Anterior cingulate cortex (tissue), 58 donors: Measurements from ENCODE around the gene NSG2.

ENCODE experiments used
- DNase-seq, 58 donors: peaks; one replicate each; lab custom pipeline; 2025; lab: John Stamatoyannopoulos, UW

Gene NSG2

DNA sequence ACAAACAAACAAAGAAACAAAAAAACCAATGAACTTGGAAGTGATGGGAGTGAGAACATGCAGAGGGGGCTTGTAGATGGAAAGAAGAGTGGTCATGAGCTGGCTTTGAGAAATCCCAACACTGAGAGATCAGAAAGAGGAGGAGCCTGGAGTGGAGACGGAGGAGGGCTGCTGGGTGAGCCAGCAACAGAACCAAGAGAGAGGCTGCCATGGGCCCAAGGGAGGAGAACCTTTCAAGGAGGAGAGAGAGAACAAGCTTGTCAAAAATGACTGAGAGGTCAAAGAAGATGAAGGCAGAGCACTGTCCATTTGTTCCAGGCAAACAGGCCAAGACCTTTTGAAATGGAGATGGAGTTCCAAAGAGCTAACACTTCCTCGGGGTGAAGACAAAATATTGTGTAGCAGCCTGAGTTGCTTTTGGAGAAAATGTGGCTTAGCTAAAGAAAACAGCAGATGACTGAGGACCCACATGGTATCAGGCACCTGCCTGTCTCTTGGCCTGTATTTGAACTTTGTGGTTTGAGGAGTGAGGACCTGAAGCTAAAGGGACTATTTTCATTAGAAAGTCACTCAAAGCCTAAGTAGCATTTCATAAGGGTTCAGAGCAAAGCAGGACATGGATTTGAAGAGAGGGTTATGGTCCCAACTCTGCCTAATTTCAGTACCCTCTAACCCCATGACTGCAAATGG, 13.1 kb downstream of the NSG2 start:
- no peak for DNase-seq

- DNase-seq = no peak
Measured at GRCh38 chr5:174059247-174059646, 13.7 kb downstream of the NSG2 start.

DNA sequence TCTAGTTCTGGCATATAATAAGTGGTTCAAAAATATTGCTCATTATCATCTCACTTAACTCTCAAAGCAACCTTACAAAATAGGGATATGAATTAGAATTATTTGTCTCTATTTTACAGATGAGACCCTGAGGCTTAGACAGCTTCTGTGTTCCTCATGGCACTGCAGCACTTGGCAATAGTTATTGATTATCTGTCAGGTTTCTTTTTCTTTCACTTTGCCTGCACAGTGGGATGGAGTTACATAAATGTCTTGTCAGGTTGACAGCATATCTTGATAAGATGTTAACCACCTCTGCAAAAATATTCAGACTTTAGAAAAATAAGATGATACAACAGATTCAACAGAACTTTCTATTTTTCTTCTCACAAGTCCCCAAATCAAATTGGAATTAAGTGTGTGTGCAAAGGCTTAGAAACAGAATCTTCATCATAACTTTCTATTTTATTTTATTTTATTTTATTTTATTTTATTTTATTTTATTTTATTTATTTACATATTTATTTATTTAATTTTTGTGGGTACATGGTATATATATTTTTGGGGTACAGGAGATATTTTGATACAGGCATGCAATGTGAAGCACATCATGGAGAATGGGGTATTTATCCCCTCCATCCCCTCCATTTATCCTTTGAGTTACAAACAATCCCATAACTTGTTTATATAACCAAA, 17.7 kb downstream of the NSG2 start:
- no peak for DNase-seq

DNA sequence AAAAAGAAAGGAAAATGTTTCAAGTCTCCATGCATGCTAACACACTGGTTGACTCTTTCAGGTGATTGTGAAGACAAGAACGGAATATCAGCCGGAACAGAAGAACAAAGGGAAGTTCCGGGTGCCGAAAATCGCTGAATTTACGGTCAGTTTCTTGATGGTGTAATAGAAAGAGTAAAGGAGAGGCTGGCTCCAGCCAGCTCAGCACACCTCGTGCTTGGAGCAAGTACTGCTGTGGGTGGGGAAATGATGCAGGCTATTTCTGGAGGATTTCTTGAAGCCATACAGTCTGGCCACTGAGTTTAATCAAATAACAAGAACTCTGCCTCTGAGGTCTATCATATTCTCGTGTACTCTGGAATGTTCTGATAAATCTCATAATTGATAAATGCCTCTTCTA, 18.7 kb downstream of the NSG2 start:
- peak in 1 of 58 donors; percentile 34 for DNase-seq

- no peak for DNase-seq
Measured at GRCh38 chr5:174065528-174066197, 20.2 kb downstream of the NSG2 start.

GRCh38 chr5:174067499-174067898, 22.0 kb downstream of the NSG2 start:
- DNase-seq = no peak

GRCh38 chr5:174071484-174071883, 26.0 kb downstream of the NSG2 start:
- no peak for DNase-seq

DNA sequence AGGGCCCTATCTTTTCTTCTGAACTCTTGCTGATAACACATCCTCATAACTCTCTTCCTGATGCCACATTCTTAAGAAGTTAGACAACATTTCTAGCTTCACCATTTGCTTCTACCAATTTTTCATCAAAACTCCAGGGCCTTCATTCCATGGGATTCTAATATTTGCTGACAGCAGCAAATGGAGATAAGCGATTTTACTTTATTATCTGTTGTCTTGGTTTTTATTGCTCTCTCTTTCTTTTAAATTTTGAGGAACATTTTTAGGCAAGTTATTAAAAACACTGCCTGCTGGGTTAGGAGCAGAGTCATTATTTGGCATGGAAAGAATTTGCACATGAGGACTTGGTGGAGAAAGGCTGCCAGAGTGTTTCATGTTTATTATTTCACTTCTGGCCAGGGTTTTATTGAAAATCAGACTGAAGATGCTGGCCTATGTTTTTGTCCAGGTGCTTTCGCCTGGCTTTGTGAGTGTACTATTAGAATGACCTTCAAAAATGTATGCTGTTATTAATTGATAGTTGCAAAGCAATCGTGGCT, 27.7 kb downstream of the NSG2 start:
- DNase-seq = no peak

GRCh38 chr5:174074369-174074768, 28.9 kb downstream of the NSG2 start:
- no peak for DNase-seq

GRCh38 chr5:174078416-174078815, 32.9 kb downstream of the NSG2 start:
- no peak for DNase-seq

GRCh38 chr5:174082286-174082685, 36.8 kb downstream of the NSG2 start:
- no peak for DNase-seq

- peak in 33 of 58 donors; percentile 15 to 79 (median 45) for DNase-seq
Measured at GRCh38 chr5:174083056-174083827, 37.7 kb downstream of the NSG2 start.

DNA sequence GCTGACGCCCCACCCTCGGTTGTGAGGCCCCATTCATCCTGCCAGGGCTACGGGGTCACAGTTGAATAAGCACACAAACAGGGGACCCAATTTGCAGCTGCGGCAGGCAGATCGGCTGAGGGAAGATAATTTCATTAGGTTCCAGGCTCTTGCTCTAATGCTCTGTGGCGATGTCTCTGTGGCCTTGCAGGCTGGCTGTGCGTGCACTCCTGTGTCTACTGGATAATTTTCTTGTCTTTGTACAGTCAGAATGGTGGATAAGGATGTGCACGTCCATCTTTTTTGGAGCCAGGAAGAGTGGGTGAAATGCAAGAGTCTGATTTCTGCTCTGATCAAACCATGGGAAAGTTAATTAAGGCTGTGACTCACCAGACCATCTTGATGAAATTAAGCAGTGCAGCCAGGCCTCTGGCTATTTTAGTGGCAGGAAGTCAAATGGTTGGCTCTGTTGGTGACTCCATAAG, 39.2 kb downstream of the NSG2 start:
- no peak for DNase-seq

GRCh38 chr5:174086751-174087150, 41.2 kb downstream of the NSG2 start:
- no peak for DNase-seq

DNA sequence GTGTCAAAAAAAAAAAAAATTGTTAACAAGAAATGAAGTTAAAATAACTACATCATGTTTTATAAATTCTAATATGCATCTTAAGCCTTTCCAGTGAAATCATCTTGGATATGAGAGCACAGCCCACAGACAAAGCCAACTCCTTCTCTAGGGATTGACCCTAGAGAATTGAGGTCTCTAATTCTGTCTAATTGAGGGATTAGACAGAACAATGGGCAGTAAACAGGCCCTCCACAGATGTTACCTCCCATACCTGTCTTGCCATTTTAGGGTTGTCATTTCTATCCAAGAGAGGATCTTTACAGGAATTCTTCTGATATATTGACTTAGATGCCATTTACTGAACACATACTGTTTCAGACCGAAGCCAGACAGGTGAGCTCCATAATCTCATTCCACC, 42.3 kb downstream of the NSG2 start:
- no peak for DNase-seq

GRCh38 chr5:174090129-174090528, 44.6 kb downstream of the NSG2 start:
- DNase-seq = no peak

DNA sequence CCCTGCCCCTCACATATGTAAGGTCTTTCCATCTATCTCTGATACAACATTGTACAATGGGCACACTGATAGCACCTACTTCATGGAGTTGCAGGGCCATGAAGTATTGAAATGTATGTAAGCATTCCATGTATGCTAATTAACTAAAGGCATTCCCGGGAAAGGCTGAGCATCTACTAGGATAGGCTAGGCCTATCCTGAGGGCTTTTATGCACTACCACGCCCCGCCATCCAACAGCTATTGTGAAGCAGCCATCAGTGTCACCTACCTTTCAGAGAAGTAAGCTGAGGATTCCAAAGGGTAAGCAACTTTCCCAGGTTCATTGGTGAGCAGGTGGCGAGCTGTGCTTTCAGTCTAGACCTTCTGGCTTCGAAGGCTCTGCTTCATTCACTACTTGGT, 47.6 kb downstream of the NSG2 start:
- DNase-seq = no peak

DNA sequence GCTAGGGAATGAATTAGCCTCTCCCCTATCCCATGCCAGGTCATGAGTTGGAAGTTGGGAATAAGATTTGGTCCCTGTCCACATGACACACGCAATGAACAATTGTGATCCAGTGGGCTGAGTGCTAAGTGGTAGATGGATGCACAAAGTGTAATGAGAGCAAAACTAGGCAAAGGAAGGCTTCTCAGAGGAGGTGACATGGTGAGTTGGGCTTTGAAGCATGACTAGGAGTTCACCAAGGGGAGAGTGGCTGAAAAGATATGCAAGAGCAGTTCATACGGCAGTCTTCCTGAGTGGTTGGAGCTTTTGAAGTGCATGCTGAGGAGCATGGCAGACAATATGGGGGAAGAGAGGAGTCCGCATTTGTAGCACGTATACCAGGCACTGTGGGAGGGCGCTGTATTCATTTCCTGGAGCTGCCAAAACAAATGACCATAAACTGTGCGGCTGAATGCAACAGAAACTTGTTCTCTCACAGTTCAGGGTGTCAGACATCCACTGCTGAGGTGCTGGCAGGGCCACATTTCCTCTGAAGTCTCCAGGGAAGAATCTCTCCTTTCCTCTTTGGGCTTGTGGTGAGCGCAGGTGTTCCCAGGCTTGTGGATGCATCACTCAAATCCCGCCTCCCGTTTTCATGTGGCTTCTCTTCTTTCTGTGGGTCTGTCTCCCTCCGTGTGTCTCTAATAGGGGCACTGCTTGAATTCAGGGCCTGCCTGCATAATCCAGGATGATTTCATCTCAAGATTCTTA, 49.5 kb downstream of the NSG2 start:
- DNase-seq = no peak

DNA sequence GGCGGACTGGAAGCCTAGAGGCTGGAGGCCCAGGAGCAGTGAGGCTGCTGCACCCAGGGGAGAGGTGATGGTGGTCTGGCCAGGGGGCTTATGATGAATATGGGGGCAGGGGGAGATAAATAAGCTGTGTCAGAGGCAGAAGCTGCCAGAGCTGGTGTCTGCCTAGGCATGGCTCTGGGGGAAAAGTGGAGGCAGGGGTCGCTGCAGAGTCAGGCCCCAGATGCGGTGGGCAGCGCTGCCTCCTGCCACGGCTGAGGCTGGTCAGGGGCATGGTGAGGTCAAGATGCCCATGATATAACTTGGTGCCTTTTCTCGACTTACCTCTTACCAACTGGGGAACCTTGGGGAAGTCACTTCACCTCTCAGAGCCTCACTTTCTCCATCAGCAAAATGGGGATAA, 51.1 kb downstream of the NSG2 start:
- DNase-seq = no peak
